ENCODE measurements around the gene FKRP.
"Not testable (repeated sequence)": the region's sequence is repeated elsewhere in the genome, so short reads cannot be mapped to it uniquely, and the experiment has no call there.

FKRP gene

DNA sequence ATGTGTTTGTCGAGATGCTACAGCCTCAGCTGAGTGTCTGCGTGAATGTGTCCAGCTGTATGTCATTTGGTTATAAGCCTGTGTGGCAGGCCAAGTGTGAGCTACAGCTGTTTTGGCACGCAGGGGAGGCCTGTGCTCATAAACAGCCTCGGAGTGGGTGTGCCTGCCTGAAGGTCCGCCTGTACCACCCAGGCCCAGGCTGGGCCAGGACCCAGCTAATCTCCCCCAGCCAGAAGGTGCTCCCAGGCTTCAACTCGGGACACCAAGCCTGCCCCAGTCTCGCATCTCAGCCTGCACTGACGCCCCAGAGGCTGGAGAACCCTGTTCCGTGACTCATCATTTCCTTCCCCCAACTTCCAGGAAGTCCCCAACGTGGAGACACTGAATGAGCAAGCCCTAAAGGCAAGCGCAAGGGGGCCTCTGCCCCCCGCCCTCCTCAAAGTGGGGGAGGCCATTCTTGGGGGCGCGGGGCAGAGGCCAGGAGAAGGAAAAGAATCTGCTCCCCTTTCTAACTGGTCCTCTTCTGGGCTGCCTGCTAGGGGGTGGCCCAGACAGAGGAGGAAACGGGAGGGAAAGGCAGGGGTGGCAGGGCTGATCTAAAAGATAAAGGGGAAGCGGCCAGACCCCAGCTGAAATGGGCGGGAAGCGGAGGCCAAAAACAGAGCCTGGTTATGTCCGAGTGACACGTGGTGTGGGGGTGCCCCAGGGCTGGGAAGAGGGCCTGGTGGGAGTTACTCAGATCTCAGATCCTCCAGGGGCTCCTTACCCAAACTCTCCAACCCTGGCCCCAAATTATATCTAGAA lies 40.6 kb downstream of the FKRP start:
- DNase-seq (ENCODE audit: low spot score): peak; percentile 98

DNA sequence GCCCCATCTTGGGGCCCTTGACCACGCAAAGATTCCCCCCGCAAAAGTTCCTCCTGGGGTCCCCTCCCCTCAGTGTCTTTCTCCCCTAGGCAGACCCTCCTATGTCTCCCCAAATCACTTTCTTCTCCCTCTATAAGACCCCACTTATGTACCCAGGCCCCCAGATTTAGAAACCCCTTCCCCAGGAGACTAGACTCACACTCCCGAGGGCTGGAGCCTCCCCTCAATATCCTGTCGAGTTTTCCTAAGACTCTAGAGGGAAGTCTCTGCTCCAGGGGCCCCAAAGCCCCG lies 41.1 kb downstream of the FKRP start:
- no peak for DNase-seq (ENCODE audit: low spot score)

DNA sequence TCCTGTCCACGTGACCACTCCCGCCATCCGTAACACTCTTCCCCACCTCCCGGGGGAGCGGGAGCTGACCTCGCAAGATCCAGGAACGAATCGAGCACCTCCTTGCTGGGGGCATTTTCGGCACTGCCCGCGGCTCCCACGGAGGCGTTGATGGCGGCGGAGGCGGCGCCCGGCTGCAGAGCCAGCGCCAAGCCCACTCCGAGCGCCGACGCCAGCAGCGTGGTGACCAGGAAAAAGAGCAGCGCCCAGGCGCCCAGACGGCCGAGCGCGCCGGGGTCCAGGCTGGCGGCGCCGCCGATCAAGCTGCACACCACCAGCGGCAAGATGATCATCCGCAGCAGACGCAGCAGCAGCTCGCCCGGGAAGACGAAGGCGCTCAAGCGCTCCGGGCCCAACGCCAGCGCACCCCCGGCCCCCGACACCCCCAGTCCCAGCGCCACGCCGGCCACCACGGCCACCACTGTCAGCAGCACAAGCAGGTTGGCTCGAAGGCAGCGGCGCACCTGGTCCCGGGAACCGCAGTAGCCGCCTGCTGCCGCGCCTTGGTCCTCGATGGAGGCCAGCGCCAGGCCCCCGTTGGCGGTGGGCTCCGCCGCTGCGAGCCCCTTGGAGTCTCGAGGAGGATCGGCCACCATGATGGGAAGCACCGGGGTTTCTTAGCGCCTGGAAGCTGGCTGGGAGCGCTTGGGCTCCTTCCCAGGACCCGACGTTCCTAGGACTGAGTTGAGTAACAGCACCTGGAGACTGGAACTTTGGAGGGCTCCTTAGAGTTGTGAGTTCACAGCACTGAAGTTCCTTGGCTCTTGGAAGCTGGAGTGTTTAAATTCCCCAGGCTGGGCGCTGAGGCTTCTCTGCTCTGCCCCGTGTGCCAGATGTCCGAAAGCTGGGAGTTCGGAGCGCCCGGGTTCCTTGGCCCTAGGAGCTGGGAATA lies 41.7 kb downstream of the FKRP start:
- DNase-seq (ENCODE audit: low spot score): peak; percentile 44

DNA sequence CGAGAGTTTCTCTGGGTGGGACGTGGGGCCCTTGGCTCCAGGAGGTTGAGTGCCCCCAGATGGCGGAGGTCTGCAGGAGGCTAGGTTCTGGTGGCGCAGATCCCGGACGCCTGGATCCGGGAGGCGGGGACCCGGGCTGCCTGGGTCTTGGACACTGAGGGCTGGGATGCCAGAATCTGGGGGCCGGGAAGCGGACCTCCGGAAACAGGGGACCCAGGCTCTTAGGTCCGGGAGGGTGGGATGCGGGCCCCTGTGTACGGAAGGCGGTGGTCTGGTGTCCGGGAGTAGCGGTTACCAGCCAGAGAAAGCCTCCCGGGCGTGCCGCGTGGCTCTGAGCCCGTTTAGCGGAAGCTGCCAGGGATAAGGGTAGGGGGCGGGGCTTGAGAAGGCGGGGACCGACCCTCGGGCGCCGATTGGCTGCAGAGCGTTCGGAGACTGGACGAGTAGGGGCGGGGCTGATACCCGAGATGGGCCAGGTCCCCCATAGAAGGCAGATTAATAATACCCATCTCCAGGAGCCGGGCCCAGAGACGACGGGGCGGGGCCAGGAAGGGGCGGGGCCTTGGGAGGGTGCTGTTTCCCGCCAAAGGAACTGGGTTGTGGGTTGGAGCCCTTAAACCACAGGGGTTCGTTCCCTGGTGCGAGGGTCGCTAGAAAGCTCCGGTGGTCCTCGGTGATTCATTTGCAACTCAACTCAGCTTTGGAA lies 42.6 kb downstream of the FKRP start, which contains the start of gene SLC1A5:
Gene SLC1A5, minus strand, starts transcription at position 333 of the 706 bp plus-strand sequence. CDS start 629 bp downstream, outside the sequence.
- peak; percentile 93 for DNase-seq (ENCODE audit: low spot score)

DNA sequence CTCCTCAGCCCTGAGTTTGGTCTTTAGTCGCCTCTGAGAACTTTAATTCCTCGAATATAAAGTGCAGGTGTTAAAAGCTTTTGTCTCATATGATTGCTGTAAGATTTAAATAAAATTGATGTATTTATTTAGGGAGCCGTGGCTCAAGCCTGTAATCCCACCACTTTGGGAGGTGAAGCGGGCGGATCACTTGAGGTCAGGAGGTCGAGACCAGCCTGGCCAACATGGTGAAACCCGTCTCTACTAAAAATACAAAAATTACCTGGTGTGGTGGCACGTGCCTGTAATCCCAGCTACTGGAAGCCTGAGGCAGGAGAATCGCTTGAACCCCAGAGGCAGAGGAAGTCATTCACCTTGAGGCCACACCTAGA lies 43.1 kb downstream of the FKRP start:
- DNase-seq (ENCODE audit: low spot score): no peak

DNA sequence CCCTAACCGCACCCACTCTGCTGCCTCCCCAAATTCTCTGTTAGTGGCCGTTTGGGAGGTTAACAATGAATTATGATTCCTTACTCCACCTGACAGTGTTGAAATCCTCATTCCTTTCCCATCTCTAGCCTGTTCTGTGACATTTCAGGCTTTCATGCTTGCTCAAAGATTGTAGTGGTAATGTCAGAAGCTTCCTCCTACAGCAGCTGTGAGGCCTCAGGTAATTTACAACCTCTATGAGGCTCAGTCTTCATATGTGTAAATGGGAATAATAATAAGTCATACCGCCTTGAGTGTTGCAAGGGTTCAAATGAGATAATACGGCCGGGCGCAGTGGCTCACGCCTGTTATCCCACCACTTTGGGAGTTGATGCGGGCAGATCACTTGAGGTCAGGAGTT lies 43.5 kb downstream of the FKRP start:
- DNase-seq (ENCODE audit: low spot score): no peak

DNA sequence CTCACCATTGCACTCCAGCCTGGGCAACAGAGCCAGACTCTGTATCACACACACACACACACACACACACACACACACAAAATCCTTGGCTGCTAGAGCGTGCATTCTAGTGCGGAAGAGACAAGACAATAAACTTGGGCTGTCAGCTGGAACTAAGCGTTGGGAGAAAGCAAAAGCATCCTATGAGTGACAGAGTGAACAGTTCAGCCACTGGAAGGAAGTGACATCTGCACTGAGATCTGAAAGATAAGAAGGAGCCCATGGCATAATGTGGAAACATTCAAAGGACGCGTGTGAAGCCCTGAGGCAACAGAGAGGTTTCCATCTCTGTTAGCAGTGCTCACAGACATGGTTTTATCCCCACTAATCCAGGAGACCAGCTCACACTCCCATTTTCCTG lies 46.1 kb downstream of the FKRP start:
- no peak for DNase-seq (ENCODE audit: low spot score)

DNA sequence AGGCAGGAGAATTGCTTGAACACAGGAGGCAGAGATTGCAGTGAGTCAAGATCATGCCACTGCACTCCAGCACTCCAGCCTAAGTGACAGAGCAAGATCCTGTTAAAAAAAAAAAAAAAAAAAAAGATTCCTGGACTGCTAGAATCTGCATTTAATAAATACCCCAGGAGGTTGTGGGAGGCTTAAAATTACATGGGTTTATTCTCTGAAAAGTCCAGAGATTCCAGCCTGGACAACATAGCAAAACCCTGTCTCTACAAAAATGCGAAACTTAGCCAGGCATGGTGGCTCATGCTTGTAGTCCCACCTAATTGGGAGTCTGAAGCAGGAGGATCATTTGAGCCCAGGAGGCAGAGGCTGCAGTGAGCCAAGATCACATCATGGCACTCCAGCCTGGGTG lies 52.0 kb downstream of the FKRP start:
- DNase-seq (ENCODE audit: low spot score): no peak

DNA sequence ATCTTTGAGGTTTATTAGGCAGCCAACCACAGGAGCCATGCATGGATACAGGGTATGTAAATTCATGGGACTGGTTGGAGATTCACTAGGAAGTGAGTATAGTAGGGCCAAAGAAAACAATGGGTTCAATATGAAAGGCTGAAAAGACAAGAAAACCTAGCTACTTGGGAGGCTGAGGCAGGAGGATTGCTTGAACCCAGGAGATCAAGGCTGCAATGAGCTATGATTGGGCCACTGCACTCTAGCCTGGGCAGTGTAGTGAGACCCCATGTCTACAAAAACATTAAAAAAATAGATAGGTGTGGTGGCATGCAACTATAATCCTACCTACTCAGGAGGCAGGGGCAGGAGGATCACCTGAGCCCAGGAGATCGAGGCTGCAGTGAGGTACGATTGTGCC lies 52.9 kb downstream of the FKRP start:
- no peak for DNase-seq (ENCODE audit: low spot score)

DNA sequence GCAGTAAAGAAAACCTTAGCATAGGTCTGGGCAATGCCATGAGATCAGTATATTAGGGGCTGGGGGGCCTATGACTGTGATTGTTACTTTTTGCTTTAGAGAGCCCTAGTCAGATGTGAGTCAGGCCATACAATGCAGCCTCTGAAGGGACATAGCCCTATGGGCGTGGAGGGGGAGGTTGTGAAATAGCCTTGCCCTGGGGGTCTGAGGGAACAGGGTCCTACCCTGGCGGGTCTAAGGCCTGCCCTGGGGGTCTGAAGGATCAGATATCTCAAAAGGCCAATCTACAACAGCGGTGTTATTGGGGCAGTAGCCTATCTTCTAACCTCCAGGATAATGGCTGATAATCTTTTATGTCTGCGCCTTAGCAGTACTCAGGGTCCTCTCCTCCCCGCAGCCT lies 56.3 kb downstream of the FKRP start:
- no peak for DNase-seq (ENCODE audit: low spot score)

DNA sequence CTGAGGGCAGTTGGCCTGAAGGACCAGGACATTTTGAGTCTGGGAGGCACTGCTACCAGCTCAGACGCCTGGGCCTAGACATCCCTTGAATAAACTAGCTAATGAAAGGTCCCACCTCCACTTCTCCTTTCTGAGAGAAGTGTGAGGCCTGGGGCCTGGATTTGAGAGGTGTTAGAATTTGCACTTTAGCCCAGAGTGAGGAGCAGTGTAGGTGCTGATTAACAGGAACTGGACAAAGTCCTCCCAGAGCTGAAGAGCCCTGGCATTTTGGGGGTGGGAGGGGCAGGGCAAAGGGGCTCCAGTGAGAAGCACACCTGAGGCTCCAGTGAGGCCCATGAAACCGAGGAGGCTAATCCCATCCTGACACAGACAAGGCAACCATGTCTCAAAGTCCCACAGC lies 57.7 kb downstream of the FKRP start:
- no peak for DNase-seq (ENCODE audit: low spot score)

DNA sequence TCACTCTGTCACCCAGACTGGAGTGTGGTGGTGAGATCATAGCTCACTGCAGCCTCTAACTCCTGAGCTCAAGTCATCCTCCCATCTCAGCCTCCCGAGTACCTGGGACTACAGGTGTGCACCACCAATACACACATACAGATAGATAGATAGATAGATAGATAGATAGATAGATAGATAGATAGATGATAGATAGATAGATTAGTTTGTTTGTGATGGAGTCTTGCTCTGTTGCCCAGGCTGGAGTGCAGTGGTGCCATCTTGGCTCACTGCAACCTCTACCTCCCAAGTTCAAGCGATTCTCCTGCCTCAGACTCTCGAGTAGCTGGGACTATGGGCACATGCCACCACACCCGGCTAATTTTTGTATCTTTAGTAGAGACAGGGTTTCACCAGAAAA lies 58.6 kb downstream of the FKRP start:
- DNase-seq (ENCODE audit: low spot score): not testable (repeated sequence)

DNA sequence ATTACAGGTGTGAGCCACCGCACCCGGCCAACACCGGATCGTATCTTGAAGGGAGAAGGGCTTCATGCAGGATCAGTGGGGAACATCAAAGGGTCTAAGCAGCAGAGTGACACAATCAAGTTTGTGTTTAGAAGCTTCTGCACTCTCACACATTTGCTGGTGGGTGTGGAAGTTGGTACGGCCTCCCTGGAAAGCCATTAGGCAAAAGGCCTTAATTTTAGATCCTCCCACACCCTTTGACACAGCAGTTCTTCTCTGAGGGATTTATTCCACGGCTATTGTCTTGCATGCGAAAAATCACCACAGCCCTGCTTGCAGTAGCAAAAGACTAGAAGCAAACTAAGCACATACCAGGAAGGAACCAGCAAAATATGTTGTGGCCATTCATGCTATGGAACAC lies 60.8 kb downstream of the FKRP start:
- DNase-seq (ENCODE audit: low spot score): no peak

Measured in kidney capillary endothelial cell (primary cell).